Measurements from ENCODE around the gene SETMAR.

SETMAR gene

DNA sequence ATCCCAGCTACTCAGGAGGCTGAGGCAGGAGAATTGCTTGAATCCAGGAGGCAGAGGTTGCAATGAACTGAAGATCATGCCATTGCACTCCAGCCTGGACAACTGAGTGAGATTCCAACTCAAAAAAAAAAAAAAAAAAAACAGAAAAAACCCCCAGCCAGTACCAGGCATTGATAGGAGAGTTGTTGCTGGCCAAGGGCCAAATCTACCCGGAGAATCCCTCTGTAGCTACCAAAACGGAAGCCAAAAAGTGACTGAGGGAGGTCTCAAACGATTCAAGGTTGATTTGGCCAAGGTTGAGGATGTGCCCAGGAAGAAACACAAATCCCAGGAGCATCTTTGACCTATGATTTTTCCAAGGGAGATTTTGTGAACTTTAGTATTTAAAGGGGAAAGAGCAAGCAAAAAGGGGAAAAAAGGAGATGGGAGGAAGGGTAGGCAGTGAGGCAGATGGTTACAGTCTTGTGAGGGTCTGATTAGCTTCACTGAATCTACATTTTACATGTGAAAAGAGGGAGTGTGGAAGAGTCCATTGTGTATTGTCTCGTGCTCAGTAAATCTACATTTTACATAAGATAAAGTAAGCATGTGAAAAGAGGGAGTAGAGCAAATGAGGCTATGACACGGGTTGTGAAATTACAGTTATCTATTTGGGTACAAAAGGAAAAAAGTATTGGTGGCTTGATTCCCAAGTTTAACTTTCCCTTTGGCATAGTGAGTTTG is 32.8 kb downstream of the SETMAR start:
- H3K4me3 ChIP-seq (ENCODE audit: low read depth, low read length), result no peak overlapping the region
- TF ChIP-seq, protein P1, sequence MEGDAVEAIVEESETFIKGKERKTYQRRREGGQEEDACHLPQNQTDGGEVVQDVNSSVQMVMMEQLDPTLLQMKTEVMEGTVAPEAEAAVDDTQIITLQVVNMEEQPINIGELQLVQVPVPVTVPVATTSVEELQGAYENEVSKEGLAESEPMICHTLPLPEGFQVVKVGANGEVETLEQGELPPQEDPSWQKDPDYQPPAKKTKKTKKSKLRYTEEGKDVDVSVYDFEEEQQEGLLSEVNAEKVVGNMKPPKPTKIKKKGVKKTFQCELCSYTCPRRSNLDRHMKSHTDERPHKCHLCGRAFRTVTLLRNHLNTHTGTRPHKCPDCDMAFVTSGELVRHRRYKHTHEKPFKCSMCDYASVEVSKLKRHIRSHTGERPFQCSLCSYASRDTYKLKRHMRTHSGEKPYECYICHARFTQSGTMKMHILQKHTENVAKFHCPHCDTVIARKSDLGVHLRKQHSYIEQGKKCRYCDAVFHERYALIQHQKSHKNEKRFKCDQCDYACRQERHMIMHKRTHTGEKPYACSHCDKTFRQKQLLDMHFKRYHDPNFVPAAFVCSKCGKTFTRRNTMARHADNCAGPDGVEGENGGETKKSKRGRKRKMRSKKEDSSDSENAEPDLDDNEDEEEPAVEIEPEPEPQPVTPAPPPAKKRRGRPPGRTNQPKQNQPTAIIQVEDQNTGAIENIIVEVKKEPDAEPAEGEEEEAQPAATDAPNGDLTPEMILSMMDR (IDR thresholded peaks at IDR 0.05; ENCODE audit: low read depth, low read length, missing control alignments), result no peak
- no peak for DNase-seq (ENCODE audit: low read depth)

GRCh38 chr3:4336850-4337546 is 33.8 kb downstream of the SETMAR start:
- H3K4me3 ChIP-seq (ENCODE audit: low read depth, low read length), result no peak overlapping the region
- TF ChIP-seq, protein P1 (IDR thresholded peaks at IDR 0.05; ENCODE audit: low read depth, low read length, missing control alignments), result no peak
- DNase-seq (ENCODE audit: low read depth), result no peak

- TF ChIP-seq, protein P1 (IDR thresholded peaks at IDR 0.05; ENCODE audit: low read depth, low read length, missing control alignments), result no peak
- no peak for DNase-seq (ENCODE audit: low read depth)
- no peak overlapping the region for H3K4me3 ChIP-seq (ENCODE audit: low read depth, low read length)
Observed at GRCh38 chr3:4338751-4339150, 35.6 kb downstream of the SETMAR start.

DNA sequence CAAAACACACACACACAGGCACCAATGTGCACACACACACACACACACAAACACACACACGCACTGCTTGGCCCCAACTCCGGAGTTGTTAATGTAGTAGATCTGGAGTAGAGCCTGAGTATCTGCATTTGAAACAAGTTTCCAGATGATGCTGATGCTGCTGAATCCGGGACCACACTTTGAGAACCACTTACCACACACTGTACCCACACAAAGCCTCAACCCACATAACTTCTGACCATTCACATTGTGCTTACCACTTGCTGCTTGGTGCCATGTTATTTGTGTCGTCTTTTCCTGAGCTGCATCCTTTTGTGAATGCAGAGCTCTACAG is 36.9 kb downstream of the SETMAR start:
- H3K4me3 ChIP-seq (ENCODE audit: low read depth, low read length), result no peak overlapping the region
- TF ChIP-seq, protein P1 (IDR thresholded peaks at IDR 0.05; ENCODE audit: low read depth, low read length, missing control alignments), result no peak
- no peak for DNase-seq (ENCODE audit: low read depth)

DNA sequence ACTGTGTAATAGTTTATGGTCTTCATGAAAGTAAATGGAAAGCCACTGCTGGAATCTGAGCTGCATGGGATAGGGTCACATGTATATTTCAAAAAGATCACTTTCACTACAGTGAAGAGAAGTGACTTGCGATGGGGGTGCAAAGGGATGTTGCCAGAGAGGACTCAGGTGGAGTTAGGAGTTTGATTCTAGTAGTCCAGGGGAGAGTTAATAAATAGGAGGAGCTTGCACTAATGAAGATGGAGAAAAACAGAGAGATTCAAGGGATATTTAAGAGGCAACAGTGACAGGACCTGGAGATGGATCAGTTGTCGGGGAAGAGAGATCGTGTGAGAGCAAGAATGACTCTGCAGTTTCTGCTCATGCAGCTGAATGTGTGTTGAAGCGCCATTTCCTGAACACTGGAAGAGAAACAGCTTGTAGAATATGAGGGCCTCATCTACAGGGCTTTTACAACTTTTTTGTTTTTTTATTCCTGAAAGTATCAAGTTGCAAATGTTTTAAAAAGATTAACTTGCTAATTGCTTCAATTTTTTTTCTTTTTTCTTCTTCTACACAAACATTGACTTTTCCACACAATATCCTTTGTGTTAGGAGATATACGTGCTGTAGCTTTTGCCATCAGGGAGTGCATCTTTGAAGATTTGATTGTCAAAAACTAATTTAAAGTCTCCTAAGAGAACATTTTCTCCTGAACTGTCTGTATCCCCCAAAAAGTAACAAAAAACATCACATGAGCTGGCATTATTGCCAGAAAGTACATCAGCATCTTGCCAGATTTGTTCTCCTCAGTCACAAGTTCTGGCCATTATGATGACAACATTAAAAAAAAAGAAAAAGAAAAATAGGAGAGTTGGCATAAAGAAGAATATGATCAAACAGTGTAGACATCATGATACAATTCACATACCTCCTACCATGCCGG is 37.5 kb downstream of the SETMAR start:
- DNase-seq (ENCODE audit: low read depth), result no peak
- no peak overlapping the region for H3K4me3 ChIP-seq (ENCODE audit: low read depth, low read length)
- TF ChIP-seq, protein P1 (IDR thresholded peaks at IDR 0.05; ENCODE audit: low read depth, low read length, missing control alignments), result no peak

DNA sequence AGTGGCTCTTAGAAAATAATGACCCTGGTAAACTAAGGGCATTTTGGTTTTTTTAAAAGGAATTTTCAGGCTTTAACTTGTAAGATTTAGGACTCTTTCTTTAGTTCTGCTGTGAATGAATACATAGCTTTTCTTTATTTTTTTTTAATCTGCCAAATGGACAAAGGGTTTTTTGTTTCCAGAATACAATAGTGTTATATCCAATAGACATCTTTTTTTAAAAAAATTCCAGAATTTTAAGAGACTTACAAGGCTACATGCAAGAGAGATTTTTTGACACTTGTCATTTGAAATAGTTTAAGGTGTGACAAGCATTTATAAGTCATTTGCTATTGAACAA is 38.1 kb downstream of the SETMAR start:
- no peak for DNase-seq (ENCODE audit: low read depth)
- TF ChIP-seq, protein P1 (IDR thresholded peaks at IDR 0.05; ENCODE audit: low read depth, low read length, missing control alignments), result no peak

More for the DNA sequence above, 38.1 kb downstream of the SETMAR start:
- H3K4me3 ChIP-seq (ENCODE audit: low read depth, low read length), result no peak overlapping the region

Measured in GM12864 (cell line).